Hematopoietic multipotent progenitor cell treated with erythropoietin and hydrocortisone succinate and interleukin-3 and kit ligand, for 4 days (in vitro differentiated cells): ENCODE measurements around the gene COQ8A.
"Not testable (repeated sequence)": the region's sequence is repeated elsewhere in the genome, so short reads cannot be mapped to it uniquely, and the experiment has no call there.

Experiments used
- DNase-seq: peaks from one replicate; pipeline ENCODE4 v3.0.0-alpha.2; 2015

Gene COQ8A

DNA sequence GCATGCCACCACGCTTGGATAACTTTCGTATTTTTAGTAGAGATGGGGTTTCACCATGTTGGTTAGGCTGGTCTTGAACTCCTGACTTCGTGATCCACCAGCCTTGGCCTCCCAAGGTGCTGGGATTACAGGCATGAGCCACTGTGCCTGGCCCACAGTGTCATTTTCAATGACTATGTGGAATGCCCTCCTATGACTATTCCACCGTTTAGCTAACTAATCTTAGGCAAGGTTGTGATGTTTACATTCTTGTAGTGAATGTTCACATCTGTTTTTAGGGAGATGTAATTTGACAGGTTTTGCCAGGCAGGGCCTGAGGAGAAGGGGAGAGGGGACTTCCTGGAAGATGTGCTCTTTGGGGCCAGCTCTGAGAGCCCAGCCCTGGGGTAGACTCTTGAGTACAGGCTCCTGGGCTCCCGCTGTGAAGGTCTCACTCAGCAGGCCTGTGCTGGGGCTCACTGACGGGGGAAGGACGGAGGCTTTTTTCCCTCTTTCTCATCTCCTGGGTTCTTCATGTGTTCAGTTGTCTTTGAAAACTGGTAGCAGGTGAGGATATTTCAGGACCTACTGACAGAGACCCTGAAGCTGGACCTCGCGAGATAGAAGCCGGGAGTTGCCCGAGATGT is 13.2 kb downstream of the COQ8A start:
- DNase-seq = no peak

DNA sequence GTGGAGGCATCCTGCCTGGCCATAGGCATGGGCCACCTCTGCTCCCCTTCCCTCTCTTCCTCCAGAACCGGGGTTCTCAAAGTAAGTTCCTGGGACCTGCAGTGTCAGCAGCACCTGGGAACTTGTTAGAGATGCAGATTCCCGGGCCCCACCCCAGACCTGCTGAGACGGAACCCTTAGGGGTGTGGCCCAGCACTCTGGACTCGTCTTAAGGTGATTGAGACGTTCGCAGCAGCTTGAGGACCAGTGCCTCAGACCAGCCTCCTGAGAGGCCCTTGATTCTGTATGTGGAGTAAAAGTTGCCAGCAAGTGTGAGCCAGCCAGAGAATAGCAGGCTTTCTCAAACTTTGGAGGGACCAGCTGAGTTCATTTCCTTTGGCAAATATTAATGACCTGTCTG is 14.2 kb downstream of the COQ8A start:
- no peak for DNase-seq

DNA sequence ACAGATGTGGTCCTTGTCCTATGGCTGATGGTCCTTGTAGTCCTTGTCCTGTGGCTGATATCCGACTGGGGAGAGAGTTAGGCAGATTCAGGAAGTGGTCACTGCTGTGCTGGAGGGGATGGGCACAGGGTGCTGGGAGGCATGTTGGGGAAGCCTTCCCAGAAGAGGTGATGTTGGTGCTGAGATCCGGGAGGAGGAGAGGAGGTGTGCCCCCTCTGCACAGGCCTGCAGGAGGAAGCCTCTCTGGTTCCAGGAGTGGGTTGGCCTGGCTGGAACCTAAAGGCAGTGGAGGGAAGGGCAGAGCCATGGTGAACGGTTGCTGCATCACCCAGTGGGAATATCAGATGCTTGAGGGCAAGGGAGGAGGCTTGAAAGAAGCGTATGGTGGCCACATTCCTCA is 14.7 kb downstream of the COQ8A start:
- no peak for DNase-seq

DNA sequence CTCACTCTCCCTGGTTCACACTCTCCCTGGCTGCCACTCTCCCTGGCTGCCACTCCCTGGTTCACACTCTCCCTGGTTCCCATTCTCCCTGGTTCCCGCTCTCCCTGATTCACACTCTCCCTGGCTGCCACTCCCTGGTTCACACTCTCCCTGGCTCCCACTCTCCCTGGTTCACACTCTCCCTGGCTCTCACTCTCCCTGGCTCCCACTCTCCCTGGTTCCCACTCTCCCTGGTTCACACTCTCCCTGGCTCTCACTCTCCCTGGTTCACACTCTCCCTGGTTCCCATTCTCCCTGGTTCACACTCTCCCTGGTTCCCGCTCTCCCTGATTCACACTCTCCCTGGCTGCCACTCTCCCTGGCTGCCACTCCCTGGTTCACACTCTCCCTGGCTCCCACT is 15.8 kb downstream of the COQ8A start:
- DNase-seq = not testable (repeated sequence)

DNA sequence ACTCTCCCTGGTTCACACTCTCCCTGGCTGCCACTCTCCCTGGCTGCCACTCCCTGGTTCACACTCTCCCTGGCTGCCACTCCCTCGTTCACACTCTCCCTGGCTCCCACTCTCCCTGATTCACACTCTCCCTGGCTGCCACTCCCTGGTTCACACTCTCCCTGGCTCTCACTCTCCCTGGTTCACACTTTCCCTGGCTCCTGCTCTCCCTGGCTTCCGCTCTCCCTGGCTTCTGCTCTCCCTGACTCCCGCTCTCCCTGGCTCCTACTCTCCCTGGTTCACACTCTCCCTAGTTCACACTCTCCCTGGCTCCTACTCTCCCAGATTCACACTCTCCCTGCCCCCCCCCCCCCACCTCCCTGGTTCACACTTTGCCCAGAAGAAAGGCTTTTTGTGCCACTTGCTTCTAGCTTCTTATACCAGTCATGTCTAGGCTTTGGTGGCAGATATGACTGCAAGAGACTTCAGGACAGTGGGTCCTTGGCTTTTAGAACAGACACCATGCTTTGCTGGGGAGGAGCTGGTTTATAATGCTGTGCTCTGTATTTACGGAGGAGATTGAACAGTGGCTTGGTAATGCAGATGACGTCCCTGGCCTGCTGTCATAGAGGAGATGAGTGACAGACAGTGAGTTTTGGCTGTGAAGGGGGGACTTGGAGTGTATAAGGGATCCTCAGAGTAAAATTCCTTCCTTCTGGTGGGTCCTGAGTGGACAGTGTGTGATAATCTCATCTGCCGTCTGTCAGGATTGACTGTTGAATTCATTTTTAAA is 17.0 kb downstream of the COQ8A start:
- DNase-seq = no peak

DNA sequence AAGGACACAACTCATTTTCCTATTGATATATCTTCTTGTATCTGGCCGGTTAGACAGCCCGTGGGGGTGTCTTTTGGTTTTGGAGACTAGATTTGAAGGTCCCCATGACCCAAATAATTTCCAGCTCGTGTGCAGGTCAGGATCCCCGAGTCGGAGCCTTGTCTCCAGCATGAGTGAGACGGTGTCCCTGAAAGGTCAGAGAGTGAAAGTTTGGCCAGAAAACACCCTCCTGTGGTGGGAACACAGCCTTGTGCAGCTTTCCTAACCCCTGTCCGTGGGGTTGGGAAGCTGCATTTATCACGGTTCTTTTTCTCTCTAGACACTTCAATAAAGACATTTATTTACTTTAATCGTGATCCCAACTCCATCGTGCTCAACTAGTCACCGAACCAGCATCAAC is 17.6 kb downstream of the COQ8A start:
- no peak for DNase-seq

DNA sequence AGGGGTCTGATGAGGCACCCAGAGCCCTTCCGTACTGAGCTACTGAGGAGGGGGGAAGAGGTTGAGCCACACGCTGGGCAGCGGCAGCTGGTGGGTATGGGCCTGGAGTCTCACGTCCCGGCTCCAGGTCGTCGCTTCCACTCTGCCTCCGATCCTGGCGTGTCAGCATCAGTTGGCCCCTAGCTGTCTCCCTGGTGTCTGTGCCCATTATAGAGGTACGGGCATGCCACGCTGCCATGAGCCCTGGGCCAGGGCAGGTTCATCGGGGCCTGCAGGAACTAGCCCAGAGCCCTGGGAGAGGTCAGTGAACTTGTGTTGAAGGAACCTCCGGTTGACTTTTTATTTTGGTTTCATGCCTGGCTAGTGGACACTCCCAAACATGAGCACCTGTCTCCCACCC is 18.2 kb downstream of the COQ8A start:
- DNase-seq = no peak

DNA sequence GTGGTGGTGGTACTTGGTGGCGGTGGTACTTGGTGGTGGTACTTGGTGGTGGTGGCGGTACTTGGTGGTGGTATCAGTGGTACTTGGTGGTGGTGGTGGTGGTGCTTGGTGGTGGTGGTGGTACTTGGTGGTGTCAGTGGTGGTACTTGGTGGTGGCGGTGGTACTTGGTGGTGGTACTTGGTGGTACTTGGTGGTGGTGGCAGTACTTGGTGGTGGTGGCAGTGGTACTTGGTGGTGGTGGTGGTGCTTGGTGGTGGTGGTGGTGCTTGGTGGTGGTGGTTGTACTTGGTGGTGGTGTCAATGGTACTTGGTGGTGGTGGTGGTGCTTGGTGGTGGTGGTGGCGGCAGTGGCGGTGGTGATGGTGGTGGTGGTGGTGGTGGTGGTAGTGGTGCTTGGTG is 20.2 kb downstream of the COQ8A start:
- DNase-seq = no peak

DNA sequence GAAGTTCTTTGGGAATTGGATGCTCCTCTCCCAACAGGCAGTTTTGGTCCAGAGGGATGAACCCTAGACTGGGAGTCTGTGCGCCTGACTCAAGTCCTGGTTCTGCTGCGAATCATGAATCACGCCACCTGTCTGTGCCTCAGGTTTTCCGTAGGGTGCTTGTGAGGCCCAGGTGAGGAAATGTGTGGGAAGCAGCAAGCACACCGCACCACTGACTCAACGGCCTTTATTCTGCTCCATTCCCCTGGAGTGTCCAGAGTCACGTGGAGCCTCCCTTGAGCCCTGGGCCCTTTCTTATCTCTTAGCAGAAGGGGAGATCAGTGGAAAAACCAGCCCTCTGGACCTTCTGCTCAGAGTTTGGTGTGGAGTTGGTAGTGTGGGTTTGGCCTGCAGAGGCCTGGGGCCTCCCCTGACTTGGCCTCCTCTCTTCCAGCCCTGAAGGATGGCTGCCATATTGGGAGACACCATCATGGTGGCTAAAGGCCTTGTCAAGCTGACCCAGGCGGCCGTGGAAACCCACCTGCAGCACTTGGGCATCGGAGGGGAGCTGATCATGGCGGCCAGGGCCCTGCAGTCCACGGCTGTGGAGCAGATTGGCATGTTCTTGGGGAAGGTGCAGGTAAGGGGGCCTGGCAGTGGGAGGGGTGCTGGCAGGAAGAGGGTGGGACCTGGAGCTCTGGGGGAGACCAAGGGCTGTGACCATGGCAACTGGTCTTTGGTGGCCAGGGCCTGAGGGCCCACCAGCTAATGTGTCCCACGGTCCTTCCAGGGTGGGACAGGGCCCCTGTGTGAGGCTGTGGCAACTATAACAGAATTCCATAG is 21.1 kb downstream of the COQ8A start:
- no peak for DNase-seq

DNA sequence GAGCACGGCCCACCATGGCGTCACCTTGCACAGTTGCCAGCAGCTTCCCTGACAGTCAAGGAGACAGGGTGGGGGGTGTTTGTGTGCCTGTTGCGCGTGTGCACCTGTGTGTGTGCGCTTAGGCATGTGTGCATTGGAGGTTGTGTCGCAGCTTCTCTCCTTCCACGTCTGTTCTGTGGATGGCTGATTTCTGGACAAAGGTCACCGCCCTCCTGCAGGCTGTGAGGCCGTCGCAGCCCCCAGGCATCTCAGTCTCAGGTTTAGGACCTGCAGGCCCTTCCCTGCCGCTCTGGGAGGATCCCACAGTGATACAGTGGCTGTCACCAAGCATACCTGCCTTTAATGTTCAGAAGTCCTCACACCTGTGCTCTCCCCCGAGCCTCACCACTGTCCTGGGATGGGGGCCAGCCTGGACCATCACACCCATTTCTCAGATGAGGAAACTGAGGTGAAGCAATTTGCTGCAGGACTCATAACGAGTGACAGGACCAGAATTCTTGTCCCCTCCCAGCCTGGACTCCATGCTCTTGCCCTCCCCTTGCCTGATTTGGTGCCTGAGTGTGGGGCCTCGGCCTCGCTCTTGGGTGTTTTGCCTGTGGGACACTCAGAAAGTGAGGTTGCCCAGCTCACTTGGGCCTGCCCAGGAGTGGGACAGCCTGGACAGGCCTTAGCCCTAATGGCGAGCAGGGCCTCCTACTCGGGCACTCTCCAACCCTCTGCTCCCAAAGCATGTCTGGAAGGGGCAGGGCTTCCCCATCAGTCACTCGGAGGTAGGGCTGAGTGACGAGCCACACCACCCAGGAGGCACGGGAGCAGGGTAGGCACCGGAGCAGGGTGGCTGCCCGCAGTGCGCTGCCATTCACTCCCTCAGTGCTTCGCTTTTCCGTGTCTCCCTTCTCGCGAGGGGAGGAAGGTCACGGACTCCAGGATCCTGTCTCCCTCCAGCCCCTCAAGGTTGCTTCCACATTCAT is 22.6 kb downstream of the COQ8A start:
- no peak for DNase-seq

DNA sequence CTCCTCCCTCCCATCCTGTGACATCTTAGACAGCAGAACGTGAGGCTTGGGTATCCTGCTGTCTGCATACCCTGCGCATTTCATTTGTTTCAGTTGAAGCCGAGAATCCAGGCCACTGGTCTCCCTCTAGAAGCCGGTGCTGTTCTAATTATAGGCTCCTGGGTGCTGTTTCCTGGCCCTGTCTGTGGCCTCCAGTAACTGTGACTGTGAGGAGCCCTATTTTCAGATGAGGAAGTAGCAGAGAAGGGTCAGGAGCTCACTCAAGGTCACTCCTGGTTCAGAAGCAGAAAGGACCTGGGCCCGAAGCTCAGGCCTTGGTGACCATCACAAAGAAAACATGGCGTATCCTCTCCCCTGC is 24.0 kb downstream of the COQ8A start:
- DNase-seq = no peak

DNA sequence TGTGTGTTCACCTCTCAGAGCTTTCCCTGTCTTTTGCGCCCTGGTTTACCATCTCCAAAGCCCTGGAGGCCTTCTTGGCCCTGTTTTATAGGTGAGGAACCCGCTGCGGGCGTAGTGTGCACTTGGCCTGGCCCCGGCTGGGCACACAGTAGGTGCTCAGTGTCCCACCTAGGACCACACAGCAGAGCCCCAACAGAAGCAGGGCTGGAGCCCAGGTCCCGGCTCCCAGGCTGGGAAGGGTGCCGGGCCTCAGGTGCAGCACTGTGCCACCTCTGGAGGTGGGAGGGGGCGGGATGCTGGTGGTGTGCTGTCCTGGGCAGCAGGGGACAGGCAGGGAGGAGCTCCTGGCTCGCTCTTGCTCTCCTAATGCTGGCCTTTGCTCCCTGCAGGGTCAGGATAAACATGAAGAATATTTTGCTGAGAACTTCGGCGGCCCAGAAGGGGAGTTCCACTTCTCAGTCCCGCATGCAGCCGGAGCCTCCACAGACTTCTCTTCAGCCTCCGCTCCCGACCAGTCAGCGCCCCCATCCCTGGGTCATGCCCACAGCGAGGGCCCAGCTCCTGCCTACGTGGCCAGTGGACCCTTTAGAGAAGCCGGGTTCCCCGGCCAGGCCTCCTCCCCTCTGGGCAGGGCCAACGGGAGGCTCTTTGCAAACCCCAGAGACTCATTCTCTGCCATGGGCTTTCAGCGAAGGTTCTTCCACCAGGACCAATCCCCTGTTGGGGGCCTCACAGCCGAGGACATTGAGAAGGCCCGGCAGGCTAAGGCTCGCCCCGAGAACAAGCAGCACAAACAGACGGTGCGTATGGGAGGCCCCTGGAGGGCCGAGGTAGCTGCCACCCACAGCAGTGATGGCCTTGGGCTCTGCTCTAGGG is 24.8 kb downstream of the COQ8A start:
- no peak for DNase-seq

DNA sequence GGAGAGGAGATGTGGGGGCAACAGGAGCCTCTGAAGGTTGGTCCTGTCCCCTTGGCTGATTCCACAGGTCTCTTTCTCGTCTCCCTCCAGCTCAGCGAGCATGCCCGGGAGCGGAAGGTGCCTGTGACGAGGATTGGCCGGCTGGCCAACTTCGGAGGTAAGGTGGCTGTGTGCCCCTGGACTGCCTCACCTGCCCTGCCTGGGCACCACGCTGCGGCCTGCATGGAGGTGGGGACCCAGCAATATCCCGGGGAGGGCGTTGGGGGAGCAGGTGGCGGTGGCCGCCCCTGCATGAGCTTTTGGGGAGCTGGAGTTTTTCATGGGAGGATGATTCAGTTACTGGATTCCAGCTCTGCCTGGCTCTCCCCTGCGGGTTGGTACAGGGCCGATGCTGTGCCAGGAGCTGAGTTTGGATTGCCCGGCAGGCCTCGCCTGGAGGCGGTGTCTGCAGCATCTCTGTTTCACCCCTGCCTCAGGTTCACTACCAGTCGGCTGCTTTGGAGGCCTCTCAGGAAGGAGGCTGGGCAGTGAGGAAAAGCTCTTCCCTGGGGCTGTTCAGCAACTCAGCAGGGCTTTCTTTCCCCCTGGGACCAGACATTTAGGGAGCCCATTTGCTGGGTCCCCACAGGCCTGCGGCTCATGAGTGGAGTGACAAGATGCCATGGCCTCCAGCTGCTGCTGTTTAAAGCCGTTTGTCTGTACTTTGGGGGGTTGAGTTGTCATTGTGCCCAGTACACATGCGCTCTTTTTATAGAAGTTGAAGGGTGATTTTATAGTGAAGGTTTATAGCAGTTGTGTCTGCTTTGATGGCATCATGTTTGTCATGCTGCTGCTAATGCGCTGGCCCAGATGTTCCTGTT is 25.7 kb downstream of the COQ8A start:
- no peak for DNase-seq

DNA sequence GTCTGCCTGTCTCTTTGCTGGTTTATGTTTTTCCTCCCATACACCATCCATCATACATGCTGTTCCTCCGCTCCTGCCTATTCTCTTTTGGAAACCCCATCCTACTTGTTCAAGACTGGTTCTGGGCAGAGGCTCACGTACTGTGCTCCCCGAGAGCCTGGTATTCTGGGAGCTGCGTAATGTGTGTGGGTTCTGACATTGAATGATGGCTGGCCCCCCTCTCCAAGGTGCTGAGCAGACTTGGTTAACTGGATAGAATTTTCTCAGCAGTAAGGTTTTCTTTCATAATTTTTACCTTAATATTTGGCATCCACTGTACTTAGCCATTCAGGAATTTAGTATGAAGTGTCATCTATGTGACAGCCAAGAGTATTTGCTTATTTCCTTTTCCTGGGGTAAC is 26.6 kb downstream of the COQ8A start:
- DNase-seq = no peak

DNA sequence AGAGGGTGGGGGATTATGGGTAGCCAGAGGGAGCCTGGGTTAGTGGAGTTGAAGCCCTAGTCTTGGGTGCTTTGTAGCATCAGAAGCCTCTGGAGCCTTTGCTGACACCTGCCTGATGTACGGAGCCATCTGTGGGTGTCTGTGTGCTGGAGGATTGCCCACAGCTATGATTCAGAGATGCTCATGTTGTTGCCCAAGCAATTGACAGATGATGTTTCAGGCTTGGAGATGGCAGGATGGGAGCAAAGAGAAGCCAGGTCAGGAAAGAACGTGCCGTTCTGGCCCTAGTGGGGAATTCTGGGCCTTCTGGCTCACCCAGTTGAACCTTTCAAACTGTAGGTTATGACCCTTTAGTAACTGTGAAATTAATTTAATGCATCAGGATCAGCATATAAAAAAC is 27.6 kb downstream of the COQ8A start:
- DNase-seq = no peak

DNA sequence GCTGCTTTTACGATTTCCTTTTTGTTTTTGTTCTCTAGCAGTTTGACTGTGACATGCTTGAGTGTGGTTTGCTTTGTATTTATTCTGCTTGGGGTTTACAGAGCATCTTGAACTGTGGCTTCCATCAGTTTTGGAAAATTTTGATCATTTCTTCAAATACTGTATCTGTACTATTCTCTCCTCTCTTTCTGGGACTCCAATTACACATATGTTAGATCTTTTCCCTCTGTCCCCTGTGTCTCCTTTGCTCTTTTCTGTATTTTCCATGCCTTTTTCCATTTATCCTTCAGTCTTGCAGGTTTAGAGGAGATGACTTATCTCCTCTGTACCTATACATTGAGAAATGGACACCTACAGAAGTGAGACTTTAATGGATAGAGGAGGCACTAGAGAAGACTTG is 31.7 kb downstream of the COQ8A start:
- no peak for DNase-seq

DNA sequence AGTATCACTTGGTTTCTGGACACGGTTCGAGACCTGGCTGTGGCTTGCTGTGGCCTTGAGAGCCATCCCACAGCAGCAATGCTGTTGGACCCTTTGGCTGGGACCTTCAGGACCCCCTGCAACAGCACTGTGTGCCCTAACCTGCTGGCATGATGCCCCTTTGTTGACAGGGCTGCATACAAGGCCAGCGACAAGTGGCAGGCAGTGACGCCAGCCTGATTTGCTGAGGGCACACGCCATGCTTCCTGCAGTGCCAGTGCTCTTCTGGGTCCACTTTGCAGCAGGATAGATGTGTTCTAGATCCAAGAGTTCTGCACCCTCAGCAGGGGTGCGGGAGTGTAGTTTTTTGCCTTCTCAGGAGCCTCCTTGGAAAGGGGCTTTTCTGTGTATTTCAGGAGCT is 32.8 kb downstream of the COQ8A start:
- no peak for DNase-seq

DNA sequence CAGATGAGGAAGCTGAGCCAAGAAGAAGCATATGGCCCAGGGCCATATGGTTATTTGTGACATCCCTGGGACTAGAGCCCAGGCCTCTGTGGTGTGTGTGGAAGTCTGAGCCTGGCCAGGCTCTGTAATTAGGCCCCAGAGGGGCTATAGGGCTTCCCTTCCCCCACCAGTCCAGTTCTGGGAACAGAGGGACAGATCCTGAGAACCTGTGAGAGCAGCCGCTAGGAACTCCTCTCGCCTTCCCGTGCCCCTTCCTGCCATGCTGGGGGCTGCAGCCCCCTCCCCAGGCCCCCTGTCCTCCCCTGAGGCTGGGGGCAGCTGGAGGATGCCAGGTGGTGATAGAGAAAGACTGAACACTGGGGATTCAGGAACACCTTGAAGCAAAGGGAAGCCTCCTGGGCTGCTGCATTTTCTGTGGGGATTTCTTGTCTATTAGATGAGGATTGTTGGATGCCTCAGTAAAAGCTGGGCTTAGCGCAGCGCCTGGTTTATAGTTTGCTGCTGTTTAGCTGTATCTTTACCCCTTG is 33.3 kb downstream of the COQ8A start:
- DNase-seq = no peak

DNA sequence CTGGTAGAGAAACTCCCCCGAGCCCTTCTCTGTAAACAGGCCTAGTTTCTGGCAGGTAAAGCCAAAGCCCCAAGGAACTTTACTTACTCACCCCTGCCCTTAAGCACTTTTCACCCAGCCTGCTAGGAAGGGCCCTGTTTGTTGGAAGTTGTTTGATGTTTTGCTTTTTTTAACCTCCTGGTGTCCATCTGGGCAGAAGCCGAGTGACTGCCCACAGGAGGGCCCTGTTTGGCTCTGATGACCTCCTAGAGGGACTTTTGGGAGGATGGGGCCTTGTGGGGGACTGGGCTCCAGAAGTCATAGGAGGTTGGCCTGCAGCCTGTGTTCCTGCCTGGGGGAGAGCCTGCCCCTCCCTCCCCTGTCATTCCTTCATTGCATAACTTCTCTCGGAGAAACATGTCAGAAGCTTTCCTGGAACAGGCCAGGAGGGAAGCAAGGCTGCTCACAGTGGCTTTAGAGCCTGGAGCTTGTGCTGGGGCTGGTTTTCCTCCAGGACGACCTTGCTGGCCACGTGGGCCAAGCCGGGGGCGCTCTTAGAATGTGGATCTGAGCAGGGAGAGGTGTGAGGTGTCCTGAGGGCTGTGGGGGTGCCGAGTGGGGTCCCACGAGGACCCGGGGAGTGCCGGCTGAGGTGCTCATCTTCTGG is 33.9 kb downstream of the COQ8A start:
- no peak for DNase-seq
